ENCODE data around the gene DUS2. TPM values are rescaled to one million over a fixed set of nuclear protein-coding genes. Genes with fewer than 3 reads are reported as not detected.
A peak's percentile ranks its signal among the peaks of the same experiment; 100 is the strongest.

The DUS2 gene
- total and polyA plus RNA-seq, 8 donors, result 0.45 to 27.5 (median 12.1) TPM

DNA sequence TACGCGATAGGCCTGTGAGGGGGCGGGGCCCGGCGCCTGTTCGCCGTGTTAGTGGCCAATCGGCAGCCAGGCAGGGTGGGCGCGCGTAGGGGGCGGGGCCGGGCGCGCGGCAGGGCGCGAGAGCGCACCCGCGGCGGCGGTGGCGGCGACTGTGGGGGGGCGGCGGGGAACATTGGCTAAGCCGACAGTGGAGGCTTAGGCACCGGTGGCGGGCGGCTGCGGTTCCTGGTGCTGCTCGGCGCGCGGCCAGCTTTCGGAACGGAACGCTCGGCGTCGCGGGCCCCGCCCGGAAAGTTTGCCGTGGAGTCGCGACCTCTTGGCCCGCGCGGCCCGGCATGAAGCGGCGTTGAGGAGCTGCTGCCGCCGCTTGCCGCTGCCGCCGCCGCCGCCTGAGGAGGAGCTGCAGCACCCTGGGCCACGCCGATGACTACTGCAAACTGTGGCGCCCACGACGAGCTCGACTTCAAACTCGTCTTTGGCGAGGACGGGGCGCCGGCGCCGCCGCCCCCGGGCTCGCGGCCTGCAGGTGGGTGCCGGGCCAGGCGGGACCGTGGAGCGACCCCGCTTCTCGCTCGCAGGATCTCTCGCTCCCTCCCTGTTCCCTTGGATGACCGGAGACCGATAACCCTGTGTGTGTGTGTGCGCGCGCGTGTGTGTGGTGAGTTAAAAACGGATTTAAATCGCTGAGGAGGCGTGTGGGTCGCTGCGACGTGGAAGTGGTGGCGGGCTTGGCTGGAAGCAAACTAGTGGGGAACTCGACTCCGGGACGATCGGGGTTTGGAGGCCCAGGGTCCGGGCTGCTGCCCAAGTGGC, 62.4 kb downstream of the DUS2 start, which contains the start of gene NFATC3:
TSS of gene NFATC3 (plus strand) at position 112 of the 813 bp plus-strand sequence. CDS start at position 424, 312 bp downstream.
- peak within 1 kb of the TSS; percentile 81 to 94 (median 84) for H3K4me3 ChIP-seq
- no peaks in the 10 kb centered on the region for H3K36me3 ChIP-seq
- peak in 2 of 3 donors; percentile 36 to 56 for TF ChIP-seq POLR2AphosphoS5 (IDR thresholded peaks at IDR 0.05)
- TF ChIP-seq, protein P1, sequence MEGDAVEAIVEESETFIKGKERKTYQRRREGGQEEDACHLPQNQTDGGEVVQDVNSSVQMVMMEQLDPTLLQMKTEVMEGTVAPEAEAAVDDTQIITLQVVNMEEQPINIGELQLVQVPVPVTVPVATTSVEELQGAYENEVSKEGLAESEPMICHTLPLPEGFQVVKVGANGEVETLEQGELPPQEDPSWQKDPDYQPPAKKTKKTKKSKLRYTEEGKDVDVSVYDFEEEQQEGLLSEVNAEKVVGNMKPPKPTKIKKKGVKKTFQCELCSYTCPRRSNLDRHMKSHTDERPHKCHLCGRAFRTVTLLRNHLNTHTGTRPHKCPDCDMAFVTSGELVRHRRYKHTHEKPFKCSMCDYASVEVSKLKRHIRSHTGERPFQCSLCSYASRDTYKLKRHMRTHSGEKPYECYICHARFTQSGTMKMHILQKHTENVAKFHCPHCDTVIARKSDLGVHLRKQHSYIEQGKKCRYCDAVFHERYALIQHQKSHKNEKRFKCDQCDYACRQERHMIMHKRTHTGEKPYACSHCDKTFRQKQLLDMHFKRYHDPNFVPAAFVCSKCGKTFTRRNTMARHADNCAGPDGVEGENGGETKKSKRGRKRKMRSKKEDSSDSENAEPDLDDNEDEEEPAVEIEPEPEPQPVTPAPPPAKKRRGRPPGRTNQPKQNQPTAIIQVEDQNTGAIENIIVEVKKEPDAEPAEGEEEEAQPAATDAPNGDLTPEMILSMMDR (IDR thresholded peaks at IDR 0.05), result no peak
- H3K27ac ChIP-seq, result peak within 1 kb of the TSS; percentile 93 to 97 (median 96)
- no peaks in the 10 kb centered on the region for H3K27me3 ChIP-seq
- peaks cover 44 to 82% (median 57%) of the 10 kb centered on the region in 4 donors for H3K4me1 ChIP-seq
- intact Hi-C loops (cut with DNase I; ENCODE audit: low total_unique reads), result no loop called here
- H3K9me3 ChIP-seq, result no peaks in the 10 kb centered on the region
- peak; percentile 99 for DNase-seq
- WGBS, 5 donors, result 0 to 1% (median 1%) methylated on average over 31 to 104 of the region's 104 CpGs

DNA sequence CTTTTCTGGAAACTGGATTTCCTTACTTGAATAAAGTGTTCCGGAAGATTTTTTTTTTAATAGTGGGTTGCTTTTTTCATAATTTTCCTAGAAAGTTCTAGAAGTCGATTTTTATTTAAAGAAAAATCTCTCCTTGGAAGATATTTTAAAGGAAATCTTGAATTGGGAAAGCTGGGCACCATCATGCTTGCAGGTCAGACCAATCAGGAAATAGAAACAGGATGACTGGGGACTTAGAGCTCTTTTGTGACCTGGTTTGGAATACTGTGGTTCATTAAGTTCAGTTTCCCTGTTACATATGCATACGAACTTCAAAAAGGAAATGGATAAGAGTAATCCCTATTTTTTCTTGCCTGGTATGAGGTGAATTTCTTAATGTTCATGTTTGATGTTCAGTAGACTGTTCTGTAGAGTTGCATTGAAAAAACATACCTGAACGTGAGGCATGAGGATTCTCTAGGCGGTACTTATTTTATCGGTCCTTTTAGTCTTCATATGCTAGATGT, 63.3 kb downstream of the DUS2 start:
- intact Hi-C loops (cut with DNase I; ENCODE audit: low total_unique reads), result no loop called here
- no peaks in the 10 kb centered on the region for H3K27me3 ChIP-seq
- no peaks in the 10 kb centered on the region for H3K36me3 ChIP-seq
- 0 to 2% (median 1%) methylated on average over 6 of the region's 6 CpGs for WGBS, 5 donors
- H3K27ac ChIP-seq, result peak overlapping the region in 4 of 5 donors; percentile 95 to 97 (median 96)
- peaks cover 51 to 82% (median 58%) of the 10 kb centered on the region in 4 donors for H3K4me1 ChIP-seq
- peak in 1 of 2 donors; percentile 43 for DNase-seq
- no peak for TF ChIP-seq EP300 (IDR thresholded peaks at IDR 0.05)
- TF ChIP-seq, protein P1 (IDR thresholded peaks at IDR 0.05), result no peak
- H3K4me3 ChIP-seq, result peak overlapping the region; percentile 81 to 94 (median 84)
- no peaks in the 10 kb centered on the region for H3K9me3 ChIP-seq

DNA sequence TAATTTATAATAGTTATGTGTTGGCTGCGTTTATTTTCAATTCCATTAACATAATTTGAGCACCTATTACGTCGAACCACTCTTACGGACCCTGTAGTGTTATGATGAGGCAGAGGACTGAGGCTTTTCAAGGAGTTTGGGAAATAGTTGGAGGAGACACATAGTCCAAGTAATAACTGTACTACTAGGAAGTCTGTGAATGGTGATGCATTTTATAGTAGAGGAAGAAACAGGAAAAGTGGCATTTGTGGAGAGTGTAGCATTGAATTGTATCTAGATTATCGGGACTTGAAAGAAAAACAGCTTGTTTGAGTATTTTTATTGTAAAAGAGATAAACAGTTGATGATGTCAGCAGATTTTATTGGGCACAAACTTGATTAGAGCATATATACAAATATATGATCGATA, 63.8 kb downstream of the DUS2 start:
- no peak for DNase-seq
- Histone ChIP-seq H3K4me1 (peaks cover 51 to 82% (median 62%) of the 10 kb centered on the region in 4 donors), H3K36me3 (no peaks in the 10 kb centered on the region), H3K4me3 (peak overlapping the region; percentile 81 to 94 (median 84)), H3K27me3 (no peaks in the 10 kb centered on the region), H3K9me3 (no peaks in the 10 kb centered on the region), H3K27ac (peak overlapping the region in 4 of 5 donors; percentile 95 to 97 (median 96))
- intact Hi-C loops (cut with DNase I; ENCODE audit: low total_unique reads), result no loop called here
- WGBS, 5 donors, result 4 to 9% (median 5%) methylated on average over 6 of the region's 6 CpGs
- TF ChIP-seq, protein P1 (IDR thresholded peaks at IDR 0.05), result no peak
- no peak for TF ChIP-seq EP300 (IDR thresholded peaks at IDR 0.05)
- no peak for TF ChIP-seq POLR2A (IDR thresholded peaks at IDR 0.05)
- TF ChIP-seq POLR2AphosphoS5 (IDR thresholded peaks at IDR 0.05), result no peak

DNA sequence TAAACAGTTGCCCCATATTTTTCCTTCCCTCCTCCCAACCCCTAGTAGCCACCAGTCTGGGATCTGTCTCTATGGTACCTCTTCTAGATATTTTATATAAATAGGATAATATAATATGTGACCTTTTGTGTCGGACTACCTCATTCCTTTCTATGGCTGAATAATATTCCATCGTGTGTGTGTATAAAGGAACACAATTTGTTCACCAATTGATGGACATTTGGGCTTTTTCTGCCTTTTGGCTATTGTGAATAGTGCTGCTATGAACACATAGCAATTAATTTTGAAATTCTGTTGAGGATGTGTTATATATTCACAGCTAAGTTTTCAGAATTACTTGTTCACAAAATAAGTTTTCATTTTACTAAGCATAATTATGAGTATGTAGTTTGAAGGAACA, 64.6 kb downstream of the DUS2 start:
- H3K27ac ChIP-seq, result peak overlapping the region in 1 of 5 donors; percentile 27
- H3K27me3 ChIP-seq, result no peaks in the 10 kb centered on the region
- no peak for DNase-seq
- WGBS, 5 donors, result 79 to 89% (median 84%) methylated on average over 2 of the region's 2 CpGs
- no peak for TF ChIP-seq POLR2AphosphoS5 (IDR thresholded peaks at IDR 0.05)
- no peak for TF ChIP-seq EP300 (IDR thresholded peaks at IDR 0.05)
- no peak for TF ChIP-seq POLR2A (IDR thresholded peaks at IDR 0.05)
- TF ChIP-seq, protein P1 (IDR thresholded peaks at IDR 0.05), result no peak
- intact Hi-C loops (cut with DNase I; ENCODE audit: low total_unique reads), result no loop called here
- no peaks in the 10 kb centered on the region for H3K9me3 ChIP-seq
- H3K4me1 ChIP-seq, result peaks cover 57 to 82% (median 67%) of the 10 kb centered on the region in 4 donors
- no peak overlapping the region for H3K4me3 ChIP-seq
- H3K36me3 ChIP-seq, result no peaks in the 10 kb centered on the region

Data from stomach (tissue), 9 donors.